ENCODE results near the gene RIC3. TPM values are rescaled to one million over a fixed set of nuclear protein-coding genes. Genes with fewer than 3 reads are reported as not detected.

The RIC3 gene
- total RNA-seq, 1 experiment from 2014 or later: not detected

GRCh38 chr11:8206251-8207079 is 37.6 kb upstream of the RIC3 start:
- no peaks in the 10 kb centered on the region for H3K4me1 ChIP-seq (ENCODE audit: control insufficient read depth in 1 of 2, insufficient read depth in 2 of 2, low read length in 2 of 2)
- H3K36me3 ChIP-seq (ENCODE audit: control insufficient read depth in 1 of 2, insufficient read depth in 2 of 2, low read length in 2 of 2): no peaks in the 10 kb centered on the region
- H4K20me1 ChIP-seq (ENCODE audit: insufficient read depth): no peaks in the 10 kb centered on the region
- H3K9me2 ChIP-seq (ENCODE audit: insufficient read depth): no peaks in the 10 kb centered on the region
- no peak overlapping the region for H3K4me3 ChIP-seq (replicated peaks in 1 of 2; ENCODE audit: low read depth in 1 of 2, low read length in 2 of 2)
- BruUV-seq (replicated peaks): no TSS peak
- no peak overlapping the region for H2AFZ ChIP-seq (ENCODE audit: low read depth, low read length, poor library complexity, severe bottlenecking)
- no peak for TF ChIP-seq FOSL1 (IDR thresholded peaks at IDR 0.05; ENCODE audit: low read depth)
- TF ChIP-seq POLR2AphosphoS5 (IDR thresholded peaks at IDR 0.05; ENCODE audit: low read depth, low read length): no peak
- TF ChIP-seq ATF3 (IDR thresholded peaks at IDR 0.05): no peak
- no peak for TF ChIP-seq EZH2phosphoT487 (IDR thresholded peaks at IDR 0.05; ENCODE audit: borderline replicate concordance)
- no peak for TF ChIP-seq ELF1 (IDR thresholded peaks at IDR 0.05; ENCODE audit: borderline replicate concordance, low read depth)
- no peak for TF ChIP-seq CEBPB (IDR thresholded peaks at IDR 0.05; ENCODE audit: low read depth)
- TF ChIP-seq TCF7L2 (IDR thresholded peaks at IDR 0.05; ENCODE audit: borderline replicate concordance, extremely low read depth, insufficient read depth, insufficient read length): no peak
- TF ChIP-seq REST (IDR thresholded peaks at IDR 0.05; ENCODE audit: low read depth): no peak
- TF ChIP-seq SP1 (IDR thresholded peaks at IDR 0.05; ENCODE audit: low read depth): no peak
- H3K9me3 ChIP-seq (ENCODE audit: control insufficient read depth in 1 of 2, insufficient read depth in 1 of 2, low read depth in 1 of 2, low read length in 2 of 2): no peaks in the 10 kb centered on the region
- no peak overlapping the region for H3K27ac ChIP-seq (ENCODE audit: low read depth, low read length)
- H3K27me3 ChIP-seq (ENCODE audit: insufficient read depth, low read length): no peaks in the 10 kb centered on the region
- DNase-seq (ENCODE audit: low read depth, low spot score) (no peak), ATAC-seq (no peak)
- ChIA-PET CTCF (no interaction called here), RAD21 (ENCODE audit: low non-redundant PET in 1 of 2, low total read pairs in 2 of 2, uncharacterized antibody in 2 of 2, unreplicated experiment in 2 of 2) (no interaction called here), POLR2A (no interaction called here)
- H3K79me2 ChIP-seq (ENCODE audit: insufficient read depth, low read length): no peaks in the 10 kb centered on the region
- intact Hi-C loops (cut with micrococcal nuclease): no loop called here
- H3K4me2 ChIP-seq (ENCODE audit: low read length): no peak overlapping the region
- no peak overlapping the region for H3K9ac ChIP-seq (ENCODE audit: low read length)
